HG03196 (cell line): ENCODE measurements around the gene CREB5.
"Not testable (repeated sequence)": the region's sequence is repeated elsewhere in the genome, so short reads cannot be mapped to it uniquely, and the experiment has no call there.

Experiments
- ATAC-seq: cut with Tn5 transposase; IDR thresholded peaks from one replicate; pipeline ENCODE4 v1.9.1; 2021; ENCODE audit not compliant: unreplicated experiment

Gene CREB5

DNA sequence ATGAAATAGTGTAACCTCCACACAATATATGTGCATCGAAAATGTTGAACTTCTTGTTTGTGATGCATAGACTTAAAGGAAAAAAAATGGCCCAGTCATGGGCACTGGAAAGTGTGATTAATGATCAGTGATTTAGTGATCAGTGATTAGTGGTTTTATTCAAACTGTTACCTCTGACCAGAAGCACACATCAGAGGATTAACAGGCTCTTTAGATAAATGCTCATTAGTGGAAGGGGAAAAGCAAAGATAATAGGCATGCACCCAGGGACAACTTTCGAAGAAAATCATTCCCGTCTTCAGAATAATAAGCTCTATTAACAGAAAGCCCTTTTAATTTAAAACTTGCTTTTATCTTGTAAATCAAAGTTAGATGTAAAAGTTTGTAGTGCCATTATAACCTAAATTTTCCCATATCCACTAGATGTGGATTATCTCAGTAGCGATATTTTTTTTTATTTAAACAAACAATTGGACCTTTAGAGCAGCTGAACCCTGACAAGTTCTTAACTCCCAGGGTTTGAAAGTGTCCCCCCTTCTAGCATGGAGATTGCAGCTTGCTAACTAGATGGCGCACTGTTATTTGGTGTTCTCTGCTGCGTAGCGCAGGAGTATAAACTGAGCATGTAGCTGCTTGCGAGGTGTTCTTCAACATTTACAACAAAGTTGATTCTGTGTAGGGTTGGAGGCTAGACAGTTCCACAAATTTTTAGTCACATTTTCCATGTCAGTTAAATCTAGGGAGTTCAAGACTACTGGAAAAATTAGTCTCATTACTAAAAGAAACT lies at the start of gene CREB5:
Gene CREB5, plus strand, starts transcription at position 643 of the 787 bp plus-strand sequence. CDS start 397 bp downstream, outside the sequence.
- ATAC-seq, result no peak

DNA sequence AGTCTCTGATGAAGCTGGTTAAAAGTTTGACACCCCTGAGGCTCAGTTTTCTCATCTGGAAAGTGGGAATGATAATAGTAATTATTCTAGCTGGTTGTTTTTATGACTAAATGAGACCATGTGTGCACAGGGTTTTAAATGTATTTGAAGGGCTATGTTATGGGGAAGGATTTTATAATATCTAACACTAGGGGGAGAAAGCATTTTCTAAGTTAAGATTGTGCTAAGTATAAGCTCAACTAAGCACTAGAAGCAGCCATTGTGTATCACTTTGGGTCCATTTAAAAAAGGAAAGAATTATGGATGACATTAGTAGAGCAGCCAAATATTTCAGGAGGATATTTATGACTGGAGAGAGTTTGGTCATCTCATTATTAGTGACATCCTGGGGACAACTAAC lies 49.5 kb upstream of the CREB5 start:
- ATAC-seq, result no peak

GRCh38 chr7:28364082-28364481 lies 48.2 kb upstream of the CREB5 start:
- no peak for ATAC-seq

GRCh38 chr7:28369523-28369922 lies 42.8 kb upstream of the CREB5 start:
- ATAC-seq, result no peak

DNA sequence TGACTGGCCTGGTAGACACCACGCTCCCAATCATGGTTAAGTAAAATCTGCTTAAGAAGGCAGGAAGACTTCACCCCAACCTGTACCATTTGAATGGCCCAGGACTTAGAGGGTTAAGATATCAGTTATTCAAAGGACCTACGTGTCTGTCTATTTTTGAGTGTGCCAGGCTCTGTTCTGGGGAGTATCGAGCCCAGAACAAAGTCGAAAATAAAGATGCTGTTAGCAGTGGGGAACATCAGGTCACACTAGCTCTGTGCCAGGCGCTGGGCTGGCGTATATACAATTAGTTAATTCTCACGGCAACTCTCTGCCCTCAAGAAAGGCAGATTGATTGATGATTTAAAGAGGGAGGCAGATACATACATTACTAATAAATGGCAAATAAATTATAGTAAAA lies 40.5 kb upstream of the CREB5 start:
- ATAC-seq, result no peak

- ATAC-seq, result no peak
Observed at GRCh38 chr7:28373990-28374389, 38.3 kb upstream of the CREB5 start.

GRCh38 chr7:28375729-28376128 lies 36.6 kb upstream of the CREB5 start:
- no peak for ATAC-seq

DNA sequence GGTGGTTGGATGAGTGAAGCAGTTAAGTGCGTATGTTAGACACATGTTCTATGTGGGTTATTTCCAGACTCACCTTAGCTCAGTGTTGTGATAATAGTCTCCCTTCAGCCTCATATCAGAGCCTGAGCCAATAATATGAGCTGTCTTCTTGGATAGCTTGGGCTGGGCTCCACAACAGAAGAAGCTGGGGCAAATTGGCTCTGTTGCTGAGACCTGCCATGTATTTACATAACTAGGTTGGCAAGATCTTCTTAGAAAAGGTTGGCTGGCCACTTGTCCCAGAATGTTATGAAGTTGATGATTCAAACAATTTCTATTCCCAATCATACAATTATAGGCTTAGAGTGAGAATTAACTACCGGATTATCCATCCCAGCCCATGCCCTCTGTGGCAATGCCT lies 35.7 kb upstream of the CREB5 start:
- ATAC-seq, result no peak

- ATAC-seq, result no peak
Observed at GRCh38 chr7:28378574-28379149, 33.7 kb upstream of the CREB5 start.

DNA sequence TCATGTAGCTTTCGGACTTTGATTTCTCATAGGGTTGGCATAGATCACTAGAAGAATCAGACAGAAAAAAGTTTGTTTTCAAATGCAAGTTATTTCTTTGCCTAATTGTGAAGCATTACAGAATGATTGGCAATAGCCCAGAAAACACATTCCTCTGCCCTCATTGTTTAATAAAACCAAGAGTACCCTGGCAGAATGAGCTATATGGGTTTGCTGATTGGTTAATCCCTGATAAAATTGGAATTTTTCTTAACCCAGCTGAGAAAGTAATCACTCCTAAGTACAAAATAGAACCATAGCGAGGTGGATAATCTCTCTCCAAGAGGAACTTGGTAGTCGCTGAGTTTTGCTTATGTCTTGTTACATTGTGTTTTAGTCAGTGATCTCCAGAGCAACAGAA lies 30.9 kb upstream of the CREB5 start:
- no peak for ATAC-seq

- ATAC-seq, result no peak
Observed at GRCh38 chr7:28382144-28382543, 30.2 kb upstream of the CREB5 start.

- ATAC-seq, result no peak
Observed at GRCh38 chr7:28383975-28384374, 28.3 kb upstream of the CREB5 start.

DNA sequence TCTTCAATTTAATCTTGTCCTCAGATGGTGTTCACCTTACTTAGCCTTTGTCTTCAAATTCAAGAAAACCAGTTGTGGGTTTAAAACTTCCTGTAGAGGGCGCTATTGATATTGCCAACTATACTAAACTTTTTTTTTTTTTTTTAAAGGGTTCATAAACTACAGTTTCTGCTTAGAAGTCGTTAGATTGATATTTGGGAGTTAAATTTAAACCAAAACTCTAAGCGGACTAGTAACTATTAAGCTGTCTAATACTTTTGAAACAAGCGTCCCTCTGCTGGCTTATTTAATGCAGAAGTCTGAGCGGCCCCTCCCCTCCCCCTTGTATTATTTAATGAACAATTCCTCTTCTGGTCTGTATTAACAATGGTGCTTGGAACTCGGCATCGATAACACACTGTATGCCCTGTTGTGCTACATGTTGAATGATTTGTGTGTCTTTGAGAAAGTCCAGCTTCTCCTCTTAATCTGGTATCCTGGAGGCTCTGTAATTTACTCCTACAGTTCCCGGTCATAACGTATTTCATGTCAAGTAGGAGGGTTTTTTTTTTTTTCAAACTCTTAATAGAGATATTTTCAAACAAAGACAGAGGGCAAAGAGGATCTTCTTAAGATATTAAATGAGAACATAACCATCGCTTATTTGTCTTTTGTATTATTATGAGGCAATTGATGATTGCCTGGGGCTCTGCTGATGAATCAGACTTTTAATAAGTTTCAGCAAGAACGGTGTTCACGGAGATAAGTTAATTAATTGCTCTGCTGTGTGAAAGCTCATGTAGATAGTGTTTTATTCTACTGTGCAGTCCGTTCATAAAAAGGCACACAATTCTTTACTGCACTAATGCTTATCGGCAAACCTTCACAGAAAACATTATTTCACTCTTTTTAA lies 22.6 kb upstream of the CREB5 start:
- no peak for ATAC-seq

DNA sequence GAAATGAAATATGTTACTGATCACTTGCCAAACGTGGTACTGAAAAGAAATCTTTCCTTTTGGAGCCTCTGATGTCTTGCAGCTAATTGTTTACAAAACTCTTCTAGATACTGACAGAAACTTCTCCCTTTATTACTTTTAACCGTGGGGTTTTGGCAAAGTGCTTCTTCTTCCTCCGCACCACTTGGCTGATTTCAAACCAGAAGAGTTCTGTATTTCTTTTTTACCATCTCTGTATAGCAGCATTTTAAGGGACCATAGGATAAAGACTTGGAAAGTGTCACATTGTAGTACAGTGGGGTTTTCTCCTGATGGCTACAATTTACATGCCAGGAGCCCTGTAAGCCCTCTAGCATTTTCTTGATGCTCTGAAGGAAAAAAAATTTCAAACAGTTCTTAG lies 21.9 kb upstream of the CREB5 start:
- no peak for ATAC-seq

- no peak for ATAC-seq
Observed at GRCh38 chr7:28392289-28392688, 20.0 kb upstream of the CREB5 start.

DNA sequence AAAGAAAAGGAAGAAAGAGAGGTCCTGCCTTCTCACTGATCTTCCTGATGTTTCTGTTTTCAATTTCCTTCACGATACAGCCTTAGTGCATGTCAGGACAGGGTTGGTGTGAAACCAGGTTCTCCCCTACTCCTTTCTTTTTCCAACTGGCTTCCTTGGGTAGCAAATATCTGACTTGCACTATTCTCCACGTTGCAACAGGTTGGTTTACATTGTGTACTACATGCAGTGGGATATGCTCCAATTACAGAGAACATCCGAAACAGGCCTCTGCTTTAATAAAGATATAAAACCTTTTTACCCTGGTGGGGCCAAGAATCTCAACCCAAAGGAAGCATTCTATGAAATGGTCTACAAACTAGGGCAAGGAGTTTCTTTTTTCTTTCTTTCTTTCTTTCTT lies 16.9 kb upstream of the CREB5 start:
- no peak for ATAC-seq

- ATAC-seq, result no peak
Observed at GRCh38 chr7:28395831-28396230, 16.5 kb upstream of the CREB5 start.

GRCh38 chr7:28397141-28397540 lies 15.2 kb upstream of the CREB5 start:
- no peak for ATAC-seq

GRCh38 chr7:28400838-28401360 lies 11.4 kb upstream of the CREB5 start:
- no peak for ATAC-seq

GRCh38 chr7:28401567-28401966 lies 10.8 kb upstream of the CREB5 start:
- ATAC-seq, result not testable (repeated sequence)

GRCh38 chr7:28405662-28406061 lies 6.7 kb upstream of the CREB5 start:
- no peak for ATAC-seq

DNA sequence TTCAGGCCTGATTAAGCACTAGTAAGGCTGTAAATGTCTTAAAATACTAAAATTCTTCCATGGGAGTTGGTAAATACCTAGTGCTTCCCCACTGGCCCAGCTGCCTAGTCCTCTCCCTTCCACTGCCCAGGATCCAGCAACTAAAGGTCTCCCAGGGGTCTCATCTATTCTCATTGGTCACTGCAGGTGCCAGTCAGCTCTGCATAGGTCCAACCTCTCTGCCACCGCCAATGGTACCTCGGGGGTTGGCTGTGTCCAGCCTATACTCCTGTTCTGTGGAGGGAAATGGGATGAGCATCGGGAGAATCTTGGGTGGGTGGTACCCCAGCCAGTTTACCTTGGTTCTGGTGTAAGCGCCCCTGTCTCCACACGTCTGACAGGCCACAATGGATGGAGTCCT lies 6.1 kb upstream of the CREB5 start:
- ATAC-seq, result no peak
